Endometrial microvascular endothelial cells (primary cell): ENCODE data around the gene STARD13. TPM values are rescaled to one million over a fixed set of nuclear protein-coding genes. Genes with fewer than 3 reads are reported as not detected.

Experiments used
- in situ Hi-C: cut with HindIII; loops from 2 replicates; pipeline ENCODE4 v1.10.0; 2017; ENCODE audit warnings: low sequenced_read_pairs, low pct_unique_long_range_greater_than_20kb; ENCODE audit errors: inconsistent ontology term
- total RNA-seq: library from RNA; depleted of rRNA; stranded (reverse); fragments of >200 nt; gene quantifications from one replicate; pipeline ENCODE4 v1.2.3, GENCODE V29; 2015; ENCODE audit errors: inconsistent ontology term

Gene STARD13
- total RNA-seq, 1 donor from 2014 or later = 19.1 TPM

DNA sequence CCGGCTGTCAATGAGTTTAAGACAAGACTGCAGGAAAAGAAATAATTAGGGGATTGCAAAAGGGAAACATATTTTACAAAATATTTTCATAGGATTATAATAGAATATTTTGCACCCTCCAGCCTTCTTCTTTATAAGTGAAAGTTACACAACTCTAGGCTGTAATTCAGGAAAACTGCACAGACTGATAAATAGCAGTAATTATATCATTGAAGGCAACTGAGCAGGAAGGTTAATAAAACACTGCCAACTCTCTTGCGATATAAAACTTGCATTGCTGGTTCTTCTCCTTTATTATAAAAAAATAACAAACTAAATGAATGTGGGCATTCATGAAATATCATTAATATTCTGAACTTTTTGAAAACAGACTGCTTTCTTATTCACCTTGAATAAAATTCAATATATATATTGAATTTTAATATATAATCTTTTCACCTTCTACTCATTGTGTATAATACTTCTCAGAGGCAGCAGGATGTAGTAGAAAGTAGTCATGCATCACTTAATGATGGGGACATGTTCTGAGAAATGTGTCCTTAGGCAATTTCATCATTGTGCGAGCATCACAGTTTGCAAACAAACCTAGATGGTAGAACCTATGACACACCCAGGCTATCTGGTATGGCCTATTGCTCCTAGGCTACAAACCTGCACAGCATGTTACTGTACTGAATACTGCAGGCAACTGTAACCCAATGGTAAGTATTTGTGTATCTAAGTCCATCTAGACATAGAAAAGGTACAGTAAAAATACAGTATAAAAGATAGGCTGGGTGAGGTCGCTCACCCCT, 24.9 kb upstream of the STARD13 start:
- in situ Hi-C loops = no loop called here

DNA sequence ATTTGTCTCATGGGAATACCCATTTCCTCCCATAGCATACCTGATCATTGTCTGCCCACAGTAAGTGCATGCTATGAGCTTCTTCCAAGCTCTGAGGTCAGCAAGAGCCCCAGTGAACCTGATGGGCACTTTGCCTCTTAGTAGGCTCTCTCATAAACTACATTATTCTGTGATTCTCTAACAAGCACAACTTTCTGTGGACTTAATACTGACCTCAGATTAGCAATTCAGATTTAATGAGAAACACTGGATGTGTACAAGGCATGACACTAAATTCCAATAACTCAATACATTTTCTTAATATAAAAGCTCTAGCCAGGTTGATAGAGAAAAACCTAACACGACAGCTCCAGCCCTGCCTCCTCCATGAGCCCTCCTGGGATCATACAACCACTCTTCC, 23.3 kb upstream of the STARD13 start:
- in situ Hi-C loops = no loop called here

DNA sequence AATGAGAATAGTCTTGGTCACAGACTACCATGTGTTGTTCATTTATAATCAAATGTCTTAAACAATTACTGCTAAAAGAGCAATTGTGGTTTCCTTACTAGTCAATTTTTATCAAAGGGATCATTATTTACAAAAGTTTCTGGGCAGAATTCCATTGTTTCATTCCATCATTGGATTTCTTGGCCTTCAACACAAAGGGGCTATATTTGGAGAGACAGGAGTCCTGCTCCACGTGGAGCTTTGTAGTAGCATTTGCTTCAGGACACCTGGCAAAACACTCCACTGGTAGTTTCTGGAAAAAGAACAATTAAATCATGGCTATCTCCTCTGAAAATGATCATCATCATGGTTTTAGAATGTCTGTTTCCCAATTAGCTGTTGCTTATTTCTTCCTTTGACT, 22.3 kb upstream of the STARD13 start:
- in situ Hi-C loops = no loop called here

DNA sequence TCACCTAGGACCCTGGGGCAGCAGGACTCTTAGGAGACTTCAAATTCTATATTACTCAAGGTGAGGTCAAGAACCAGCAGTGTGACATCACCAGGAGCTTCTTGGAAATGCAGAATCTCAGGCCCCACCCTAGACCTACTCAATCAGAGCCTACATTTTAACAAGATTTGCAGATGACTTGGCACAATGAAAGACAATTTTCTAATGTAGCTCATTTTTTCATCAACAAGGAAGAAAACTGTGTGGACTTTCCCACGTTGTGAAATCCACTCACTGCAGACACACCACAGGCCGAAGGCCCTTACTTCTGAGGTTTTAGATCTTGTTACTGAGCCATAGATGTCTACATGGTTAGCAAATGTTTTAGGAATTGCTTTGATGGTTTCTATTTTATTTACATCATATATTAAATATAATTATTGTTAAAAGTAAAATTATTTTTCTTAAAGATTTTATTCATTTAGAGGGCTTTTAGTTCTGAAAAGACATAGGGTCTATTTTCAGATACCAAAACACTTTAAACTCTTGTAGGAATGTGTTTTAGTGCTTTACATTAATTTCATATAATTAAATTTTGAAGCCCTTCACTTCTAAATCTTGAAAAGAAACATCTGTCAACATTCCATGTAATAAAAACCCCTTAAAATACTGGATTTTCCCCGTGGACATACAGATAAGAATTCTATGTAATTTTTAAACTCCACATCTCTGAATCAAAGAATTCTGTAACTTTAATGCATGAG, 18.5 kb upstream of the STARD13 start:
- in situ Hi-C loops = no loop called here

DNA sequence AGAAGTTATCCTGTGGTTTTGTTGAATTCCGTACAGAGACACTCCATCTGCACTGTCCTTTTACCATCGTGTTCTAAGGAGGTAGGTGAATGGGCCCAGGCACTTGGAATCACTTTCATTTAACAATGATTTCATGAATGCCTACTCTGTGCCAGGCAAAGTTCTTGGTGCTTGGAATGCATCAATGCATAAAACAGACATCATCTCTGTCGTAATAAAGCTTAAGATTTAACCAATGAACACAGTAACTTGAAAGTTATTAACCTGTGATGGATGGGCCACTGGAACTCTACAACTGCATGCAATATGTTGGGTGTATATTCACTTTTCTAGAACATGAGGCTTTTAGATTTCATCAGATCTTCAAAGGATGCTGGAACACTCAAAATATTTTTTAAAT, 14.1 kb upstream of the STARD13 start:
- in situ Hi-C loops = no loop called here

DNA sequence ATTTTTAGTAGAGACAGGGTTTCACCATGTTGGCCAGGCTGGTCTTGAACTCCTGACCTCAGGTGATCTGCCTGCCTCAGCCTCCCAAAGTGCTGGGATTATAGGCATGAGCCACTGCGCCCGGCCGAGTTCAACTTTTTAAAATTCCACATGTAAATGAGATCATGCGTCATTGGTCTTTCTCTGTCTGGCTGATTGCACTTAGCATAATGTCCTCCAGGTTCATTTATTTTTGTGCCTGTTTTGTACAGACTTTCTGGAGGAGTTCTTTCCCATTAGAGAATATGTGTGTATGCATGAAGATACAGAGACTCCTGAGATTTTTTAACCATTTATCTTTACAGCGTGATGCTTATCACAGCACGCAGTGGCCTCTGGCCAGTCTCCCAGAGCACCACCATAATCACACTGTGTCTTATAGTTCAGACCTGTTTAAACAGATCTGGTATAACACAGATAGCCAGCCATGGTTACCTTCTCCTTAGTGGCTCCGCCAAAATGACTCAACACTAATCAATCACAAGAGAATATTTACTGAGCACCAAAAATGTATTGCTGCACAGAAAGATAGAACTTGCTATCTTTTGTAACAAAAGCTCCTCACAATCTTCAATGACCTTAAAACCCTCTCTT, 11.4 kb upstream of the STARD13 start:
- in situ Hi-C loops = no loop called here

DNA sequence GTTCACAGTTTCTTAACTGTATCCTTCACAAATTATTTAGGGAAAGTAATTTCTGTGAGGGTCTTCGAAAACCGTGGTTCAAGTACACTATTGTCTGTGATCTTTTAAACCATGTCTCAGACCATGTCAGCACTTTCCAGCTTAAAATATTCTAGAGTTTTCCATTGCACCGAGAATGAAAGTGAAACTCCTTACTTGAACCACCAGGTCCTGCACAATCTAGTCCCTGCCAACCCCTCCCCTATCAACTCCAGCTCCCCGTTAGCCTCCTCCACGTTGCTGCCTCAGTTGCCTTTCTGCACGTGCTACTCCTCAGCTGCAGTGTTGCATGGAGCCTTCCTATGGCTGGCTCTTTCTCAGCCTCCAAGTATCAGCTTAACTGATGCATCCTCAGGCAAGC, 7.2 kb upstream of the STARD13 start:
- in situ Hi-C loops = no loop called here

DNA sequence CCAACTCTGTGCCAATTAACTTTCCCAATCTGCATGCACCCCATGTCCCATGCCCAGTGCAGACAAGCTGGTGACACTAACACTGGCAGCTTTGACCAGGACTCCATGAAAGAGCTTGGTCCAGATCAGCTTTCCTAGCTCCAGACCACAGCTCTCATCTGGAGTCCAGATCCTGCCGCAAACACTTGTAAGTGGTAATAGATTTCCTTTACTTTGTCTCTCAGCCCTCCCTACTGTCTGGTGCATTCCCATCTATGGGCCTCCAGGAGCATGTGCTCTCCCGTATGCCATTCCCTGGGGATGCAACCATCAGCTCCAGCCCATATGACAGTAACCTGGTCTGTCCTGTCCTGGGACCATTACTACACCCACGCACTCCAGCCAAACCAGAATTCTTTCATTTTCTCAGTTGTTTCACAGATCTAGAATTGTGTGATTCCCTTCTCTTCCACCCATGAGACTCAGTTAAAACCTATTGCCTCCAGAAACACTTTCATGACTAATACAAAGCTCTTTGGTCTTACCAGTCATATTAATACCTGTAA, 4.9 kb upstream of the STARD13 start:
- in situ Hi-C loops = no loop called here

DNA sequence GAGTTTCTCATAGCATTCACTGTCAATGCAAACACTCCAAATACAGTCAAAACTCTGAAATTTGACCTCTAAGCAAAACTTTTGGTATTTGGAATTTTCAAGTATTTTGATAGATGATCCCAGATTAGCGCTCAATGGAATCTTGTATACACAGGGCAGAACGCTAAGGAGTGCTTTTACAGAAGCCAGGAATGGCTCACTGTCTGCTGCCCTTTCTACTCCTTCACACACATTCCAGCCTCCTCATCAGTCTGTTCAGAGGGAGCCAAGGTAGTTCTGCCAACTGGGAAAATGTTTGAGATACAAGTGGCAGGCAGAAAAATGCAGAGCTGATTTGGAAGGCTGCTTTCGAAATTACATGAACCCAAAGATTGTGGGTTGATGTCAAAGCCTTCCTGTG, 4.4 kb upstream of the STARD13 start:
- in situ Hi-C loops = no loop called here

DNA sequence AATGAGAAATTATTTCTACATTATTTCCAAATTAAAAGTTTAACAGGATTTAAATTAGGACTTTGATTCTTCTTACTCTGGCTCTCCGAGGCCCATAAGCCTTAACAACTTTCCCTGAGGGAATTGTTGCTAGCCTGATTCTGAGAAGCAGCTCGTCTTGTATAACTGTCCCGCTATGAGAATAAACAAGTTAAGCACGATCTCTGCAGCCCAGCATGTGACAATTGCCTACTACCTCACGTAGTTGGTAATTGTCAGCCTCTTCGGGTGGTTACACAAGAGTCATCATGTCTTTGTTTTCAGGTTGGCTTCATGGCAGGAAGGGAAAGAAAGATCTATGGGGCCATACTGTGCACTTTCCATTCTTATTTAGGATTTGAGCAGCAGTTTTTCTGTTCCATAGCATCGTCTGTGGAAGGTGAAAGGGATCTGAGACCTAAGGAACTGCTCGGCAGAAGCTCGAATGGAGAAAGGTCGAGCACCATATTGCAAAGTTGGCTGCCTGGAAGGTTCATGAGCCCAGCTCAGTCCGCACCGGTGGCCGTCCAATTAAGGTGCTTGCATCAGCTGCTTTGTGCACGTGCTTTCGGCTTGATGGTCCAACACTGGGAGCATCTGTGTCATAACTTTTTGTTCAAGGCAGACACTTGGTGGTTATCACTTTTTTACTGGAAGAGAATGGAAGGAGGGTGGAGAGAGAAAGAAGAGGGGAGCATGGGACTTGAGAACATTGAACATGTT, 1.8 kb upstream of the STARD13 start:
- in situ Hi-C loops = no loop called here

DNA sequence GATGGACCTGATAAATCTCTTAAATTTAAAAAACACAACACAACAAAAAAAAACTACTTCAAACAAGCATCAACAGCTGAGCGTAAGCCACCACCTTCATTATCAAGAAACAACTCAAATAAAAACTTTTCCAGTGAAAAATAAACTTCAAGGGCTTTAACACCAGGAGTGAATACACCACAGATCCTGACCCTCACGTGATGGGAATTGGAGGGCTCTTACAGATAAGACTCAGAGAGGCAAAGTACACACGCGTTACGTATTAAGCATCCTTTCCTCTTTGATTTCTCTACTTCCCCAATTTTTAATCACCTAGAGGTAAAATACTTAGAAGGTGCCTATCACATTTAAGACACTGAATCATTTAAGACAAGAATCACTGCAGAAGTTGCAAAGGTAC, 573 bp upstream of the STARD13 start:
- in situ Hi-C loops = no loop called here

DNA sequence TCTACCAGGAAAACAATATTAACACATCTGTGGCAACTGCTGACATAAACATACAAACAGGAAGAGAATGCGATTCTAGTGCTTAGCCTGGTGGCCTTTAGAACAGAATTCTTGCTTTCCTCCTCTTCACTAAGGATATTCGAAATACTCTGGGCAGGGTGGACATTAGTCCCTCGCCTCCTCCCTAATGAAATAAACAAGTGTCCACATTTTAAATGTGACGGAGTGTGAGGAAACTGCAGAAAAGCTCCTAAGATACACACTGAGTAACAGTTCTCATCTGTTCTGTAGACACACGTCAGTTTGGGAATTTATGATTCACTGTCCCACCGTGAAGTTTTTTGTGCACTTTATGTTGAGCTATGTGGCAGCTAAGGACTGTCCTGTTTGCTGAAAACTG, 639 bp downstream of the STARD13 start:
- in situ Hi-C loops = no loop called here

DNA sequence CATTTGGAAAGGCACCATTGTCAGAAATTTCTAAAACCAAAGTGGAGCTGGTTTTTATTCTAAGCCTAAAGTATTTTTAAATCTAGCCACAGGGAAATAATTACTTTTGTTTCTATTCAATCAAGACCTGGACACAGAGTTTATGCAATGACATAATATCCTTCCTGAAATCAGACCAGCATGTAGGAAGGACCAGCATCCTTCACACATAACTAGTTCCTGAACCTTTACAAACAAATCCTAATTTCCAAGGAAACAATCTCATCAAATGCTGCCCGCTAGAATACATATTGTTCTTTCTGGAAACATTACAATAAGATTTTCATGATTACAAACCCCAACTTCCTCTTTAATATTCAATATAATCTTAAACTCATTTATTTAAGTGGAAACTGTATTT, 1.5 kb downstream of the STARD13 start:
- in situ Hi-C loops = no loop called here

DNA sequence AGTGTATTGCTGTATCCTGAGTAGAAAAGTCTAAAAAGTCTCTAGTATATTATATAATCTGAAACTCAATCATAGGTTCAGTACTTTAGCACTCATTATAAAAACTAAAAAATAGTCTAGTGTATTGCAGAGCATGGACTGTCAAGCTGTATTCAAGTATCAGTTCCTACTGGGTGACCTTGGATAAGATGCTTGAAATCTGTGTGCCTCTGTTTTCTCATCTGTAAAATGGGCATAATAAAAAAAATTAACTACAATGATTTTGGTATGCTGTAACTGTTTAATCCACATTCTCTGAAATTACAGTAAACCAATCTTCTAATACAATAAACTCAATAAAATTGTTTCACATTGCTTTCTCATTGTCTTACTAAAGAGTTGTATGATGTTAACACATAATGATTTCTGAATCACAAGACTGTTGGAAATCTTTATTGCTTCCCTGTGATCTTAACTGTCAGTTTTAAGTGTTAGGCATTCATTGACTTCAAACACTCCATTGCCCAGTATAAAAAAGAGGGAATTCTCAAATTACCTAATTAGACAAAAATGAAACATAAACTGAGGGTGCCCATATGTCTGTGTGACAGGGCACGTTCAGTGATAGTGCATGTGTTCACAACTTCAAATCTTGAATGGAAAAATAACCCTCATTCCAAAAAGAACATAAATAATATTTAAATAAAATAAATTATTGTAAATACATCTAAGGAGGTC, 2.2 kb downstream of the STARD13 start:
- in situ Hi-C loops = no loop called here

DNA sequence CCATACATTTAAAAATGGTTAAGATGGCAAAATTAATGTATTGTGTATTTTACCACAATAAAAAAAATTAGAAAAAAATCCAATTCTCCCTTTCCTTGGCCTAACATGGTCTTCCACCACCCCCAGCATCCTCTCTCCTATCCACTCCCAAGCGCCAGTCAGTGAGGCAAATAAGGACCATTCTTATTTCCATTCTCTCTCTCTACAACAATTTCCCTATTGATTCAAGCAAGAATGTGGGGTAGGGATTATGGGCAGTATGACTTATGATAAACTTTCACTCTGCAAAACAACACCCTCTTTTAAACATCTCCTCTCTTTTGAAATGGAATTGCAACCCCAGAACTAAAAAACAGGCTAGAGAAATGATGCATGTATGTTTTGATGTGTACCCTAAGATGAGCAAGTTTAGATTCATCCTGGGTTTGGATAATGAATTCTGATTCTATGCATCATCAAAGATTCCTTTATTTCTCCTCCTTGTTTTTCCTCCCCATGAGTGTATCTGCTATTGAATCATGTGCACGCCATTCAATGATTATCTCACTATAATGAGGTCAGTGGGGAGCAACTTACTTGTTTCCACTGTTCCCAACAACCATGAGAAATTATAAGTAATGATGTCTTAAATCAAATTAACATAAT, 3.5 kb downstream of the STARD13 start:
- in situ Hi-C loops = no loop called here

DNA sequence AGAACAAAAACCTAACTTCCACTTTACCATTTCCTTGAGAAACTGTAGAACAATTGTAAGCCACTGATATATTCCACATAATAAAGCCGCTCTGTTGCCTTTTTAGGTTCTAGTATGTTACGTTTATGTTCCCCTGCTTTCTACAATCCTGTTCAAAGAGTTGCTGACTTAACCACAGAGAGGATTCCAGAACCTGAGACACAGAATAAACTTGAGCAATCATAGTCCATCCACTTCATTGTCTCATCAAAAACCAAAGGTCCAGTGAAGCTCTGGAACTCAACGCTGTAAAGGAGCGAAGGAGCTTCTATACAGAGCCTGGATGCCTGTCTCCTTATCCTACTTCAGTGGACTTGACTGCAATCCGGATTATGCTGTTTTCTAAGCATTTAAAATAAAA, 4.6 kb downstream of the STARD13 start:
- in situ Hi-C loops = no loop called here

DNA sequence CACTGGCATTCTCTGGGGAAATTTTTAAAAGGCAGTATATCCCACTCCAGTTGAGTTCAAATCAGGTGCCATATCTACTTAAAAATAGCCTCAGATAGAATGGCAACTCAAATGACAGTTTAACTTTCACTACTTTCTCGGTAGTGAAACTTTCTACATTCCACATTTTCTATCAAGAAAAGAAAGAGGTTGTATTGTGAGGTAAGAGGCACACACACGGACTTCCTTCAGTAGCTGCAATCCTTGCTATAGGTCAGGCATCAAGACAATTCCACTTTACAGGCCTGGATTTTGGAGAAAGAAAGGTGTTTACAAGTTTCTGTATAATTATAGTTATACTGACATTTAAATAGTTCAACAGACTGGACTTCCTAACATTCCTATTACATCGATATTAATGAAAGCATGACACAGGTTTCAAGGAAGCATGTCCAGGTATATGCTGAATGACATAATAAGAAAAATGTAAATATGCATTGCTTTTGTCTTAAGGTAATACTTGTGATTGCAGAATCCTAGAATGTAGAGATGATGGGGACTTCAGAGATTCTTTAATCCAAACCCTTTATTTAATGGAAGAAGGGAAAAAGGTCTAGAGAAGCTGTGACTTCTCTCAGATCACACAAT, 5.2 kb downstream of the STARD13 start:
- in situ Hi-C loops = no loop called here
